ENCODE measurements around the gene PSG1.
"Not testable (repeated sequence)": the region's sequence is repeated elsewhere in the genome, so short reads cannot be mapped to it uniquely, and the experiment has no call there.

The PSG1 gene

DNA sequence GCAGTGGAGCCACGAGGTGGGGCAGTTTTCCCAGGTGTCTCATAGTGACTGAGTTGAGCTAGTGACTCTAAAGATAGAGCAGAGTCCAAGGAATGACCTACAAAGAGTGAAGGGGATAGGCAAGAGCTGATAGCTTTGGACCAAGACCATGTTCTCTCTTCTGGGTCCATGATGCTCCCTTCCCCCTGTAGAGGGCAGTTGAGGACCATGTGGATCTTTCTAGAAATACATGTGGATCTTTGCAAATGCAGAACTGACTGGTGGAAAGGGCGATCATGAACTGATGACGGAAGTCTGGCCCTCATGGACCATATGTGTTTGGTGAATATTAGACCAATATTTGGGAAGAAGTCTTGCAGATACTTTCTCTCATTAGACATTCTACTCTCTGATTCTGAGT is 6.9 kb downstream of the PSG1 start:
- no peak for TF ChIP-seq NFRKB (IDR thresholded peaks at IDR 0.05)
- no peak for TF ChIP-seq ELF4 (IDR thresholded peaks at IDR 0.05)
- no peak for TF ChIP-seq CTBP1 (IDR thresholded peaks at IDR 0.05; ENCODE audit: borderline replicate concordance)
- TF ChIP-seq FOXA1 (IDR thresholded peaks at IDR 0.05), result no peak
- no peak for TF ChIP-seq PKNOX1 (IDR thresholded peaks at IDR 0.05)
- TF ChIP-seq ARNT (IDR thresholded peaks at IDR 0.05), result no peak
- no peak for TF ChIP-seq SP1 (IDR thresholded peaks at IDR 0.05)
- TF ChIP-seq TARDBP (IDR thresholded peaks at IDR 0.05), result no peak
- no peak for TF ChIP-seq HDGF (IDR thresholded peaks at IDR 0.05; ENCODE audit: borderline replicate concordance)
- no peak for TF ChIP-seq SUZ12 (IDR thresholded peaks at IDR 0.05)
- no peak for TF ChIP-seq FOXM1 (IDR thresholded peaks at IDR 0.05; ENCODE audit: borderline replicate concordance)
- ChIA-PET CTCF (no interaction called here), POLR2A (no interaction called here)

GRCh38 chr19:42857544-42857867 is 22.0 kb downstream of the PSG1 start:
- ChIA-PET POLR2A (no interaction called here), CTCF (interaction anchor here (0.8 to 1.3 kb wide), 2 partner anchors 64 to 66 kb away, joined by 3 to 4 read pairs; no protein-coding TSS in a partner anchor)
- TF ChIP-seq NFRKB (IDR thresholded peaks at IDR 0.05) (no peak), FOXA1 (IDR thresholded peaks at IDR 0.05) (no peak), HDGF (IDR thresholded peaks at IDR 0.05; ENCODE audit: borderline replicate concordance) (no peak), SUZ12 (IDR thresholded peaks at IDR 0.05) (no peak), TARDBP (IDR thresholded peaks at IDR 0.05) (no peak), ARNT (IDR thresholded peaks at IDR 0.05) (no peak), ELF4 (IDR thresholded peaks at IDR 0.05) (no peak), SP1 (IDR thresholded peaks at IDR 0.05) (no peak), ZNF384 (IDR thresholded peaks at IDR 0.05) (no peak), FOXM1 (IDR thresholded peaks at IDR 0.05; ENCODE audit: borderline replicate concordance) (no peak), PKNOX1 (IDR thresholded peaks at IDR 0.05) (no peak), BHLHE40 (IDR thresholded peaks at IDR 0.05; ENCODE audit: borderline replicate concordance) (no peak), FOXK2 (IDR thresholded peaks at IDR 0.05) (no peak)
- no peak for DNase-seq (ENCODE audit: extremely low spot score)

More for the DNA sequence above, 6.9 kb downstream of the PSG1 start:
- DNase-seq (ENCODE audit: extremely low spot score), result no peak

DNA sequence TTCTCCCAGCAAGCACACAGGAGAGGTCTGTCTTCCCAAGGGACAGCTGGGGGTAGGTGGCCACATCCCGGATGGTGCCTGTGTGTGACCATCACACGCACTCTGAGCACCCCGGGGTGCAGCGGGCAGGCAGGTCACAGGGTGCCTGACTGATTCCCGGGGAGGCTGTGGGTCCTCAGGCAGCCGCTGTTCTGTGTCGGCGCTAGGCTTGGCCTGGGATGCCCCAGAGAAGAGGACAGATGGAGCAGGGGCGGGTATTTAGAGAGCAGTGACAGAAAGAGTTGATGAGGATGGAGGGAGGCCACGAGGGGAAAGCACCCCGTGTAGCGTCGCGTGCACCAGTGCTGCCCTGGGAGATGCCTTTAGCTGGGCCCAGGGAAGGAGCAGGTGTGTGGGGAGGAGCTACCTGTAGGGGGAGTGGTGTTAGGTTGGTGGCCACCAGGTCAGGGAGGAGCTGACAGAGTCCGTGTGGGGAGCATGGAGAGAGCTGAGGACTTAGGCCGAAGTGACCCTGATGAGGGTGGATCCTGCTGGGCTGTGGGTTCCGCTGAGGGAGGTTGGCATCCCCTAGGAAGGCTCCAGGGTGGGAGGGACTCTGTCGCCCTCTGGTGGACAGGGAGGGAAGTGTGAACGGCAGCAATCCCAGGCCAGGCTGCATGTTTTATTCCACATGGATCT is 22.5 kb downstream of the PSG1 start:
- DNase-seq (ENCODE audit: extremely low spot score); POLR2A ChIA-PET: not testable (repeated sequence)
- CTCF ChIA-PET, result interaction anchor here (0.8 to 1.3 kb wide), 2 partner anchors 63 to 66 kb away, joined by 3 to 4 read pairs; no protein-coding TSS in a partner anchor

DNA sequence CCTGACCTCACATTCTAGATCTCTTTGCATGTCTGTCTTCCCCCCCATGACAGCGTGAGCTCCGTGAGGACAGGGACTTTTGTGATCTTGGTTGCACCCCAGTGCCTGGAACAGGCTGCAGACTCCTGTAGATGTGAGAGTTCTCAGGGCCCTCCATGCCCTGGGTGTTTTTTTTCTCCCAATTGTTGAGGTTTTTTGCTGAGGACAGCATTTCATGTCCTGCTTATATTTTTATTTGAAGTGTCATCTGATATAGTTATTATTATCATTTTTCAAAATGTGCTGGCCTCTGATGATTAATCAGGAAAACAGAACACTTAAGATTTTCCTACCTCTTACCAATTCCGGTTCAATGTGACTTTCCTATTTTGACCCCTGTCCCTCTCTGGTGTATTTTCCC is 24.8 kb downstream of the PSG1 start:
- DNase-seq (ENCODE audit: extremely low spot score); POLR2A ChIA-PET; CTCF ChIA-PET: not testable (repeated sequence)

DNA sequence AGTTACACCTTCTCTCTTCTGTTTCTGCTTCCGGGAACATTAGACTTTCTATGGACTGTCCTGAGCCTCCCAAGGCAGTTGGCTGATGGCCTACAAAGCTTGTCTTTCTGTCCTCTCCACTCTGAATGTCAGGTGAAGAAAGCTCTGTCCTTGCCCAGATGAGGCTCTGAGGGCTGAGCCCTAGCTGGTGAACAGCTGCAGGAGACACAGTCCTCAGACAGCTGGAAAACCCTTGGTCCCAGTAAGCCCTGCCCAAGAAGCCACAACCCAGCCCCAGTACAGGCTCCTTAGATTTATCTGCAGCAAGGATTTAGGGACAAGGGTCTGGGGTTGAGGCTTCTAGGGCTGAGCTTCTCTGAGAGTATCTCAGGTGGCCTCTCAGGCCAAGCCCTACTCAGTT is 26.3 kb downstream of the PSG1 start:
- DNase-seq (ENCODE audit: extremely low spot score); POLR2A ChIA-PET; CTCF ChIA-PET: not testable (repeated sequence)

GRCh38 chr19:42852821-42853220 is 26.7 kb downstream of the PSG1 start:
- DNase-seq (ENCODE audit: extremely low spot score); POLR2A ChIA-PET; CTCF ChIA-PET: not testable (repeated sequence)

- POLR2A ChIA-PET; DNase-seq (ENCODE audit: extremely low spot score); CTCF ChIA-PET: not testable (repeated sequence)
Observed at GRCh38 chr19:42851718-42852280, 27.7 kb downstream of the PSG1 start.

DNA sequence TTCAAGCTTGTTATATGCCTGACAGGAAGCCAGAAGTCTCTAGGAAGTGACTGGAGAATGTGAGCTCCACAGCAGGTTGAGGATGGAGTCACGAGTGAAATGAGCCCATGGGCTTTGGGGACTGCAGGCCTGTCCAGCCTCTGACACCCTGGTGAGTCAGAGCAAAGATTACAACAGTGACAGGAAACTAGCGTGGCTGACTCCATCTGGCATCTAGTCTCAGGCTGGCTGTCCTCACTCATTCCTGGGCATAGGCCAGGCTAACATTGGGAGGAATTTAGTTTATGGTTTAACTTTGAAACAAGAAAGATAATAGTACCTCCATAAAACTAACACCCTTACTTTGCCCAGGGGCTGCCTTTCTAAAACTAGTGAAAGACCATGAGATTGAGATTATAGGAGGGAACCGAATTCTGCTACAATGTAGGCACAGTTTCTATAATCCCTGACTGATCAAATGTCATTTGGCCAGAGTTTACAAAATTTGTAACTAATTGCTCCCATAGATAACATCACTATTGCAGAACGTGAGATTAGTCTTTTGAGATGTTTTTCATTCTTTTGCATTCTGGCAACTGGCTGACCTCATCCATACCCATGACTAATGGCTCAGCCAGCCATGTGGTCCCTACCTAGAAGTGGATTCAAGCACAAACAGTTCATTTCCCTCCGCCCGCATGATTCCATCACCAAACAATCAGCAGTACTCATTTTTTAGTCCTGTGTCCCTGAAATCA is 28.4 kb downstream of the PSG1 start:
- ChIA-PET POLR2A (no interaction called here), CTCF (no interaction called here)
- TF ChIP-seq SP1 (IDR thresholded peaks at IDR 0.05), result no peak
- no peak for TF ChIP-seq NFRKB (IDR thresholded peaks at IDR 0.05)
- no peak for TF ChIP-seq FOXM1 (IDR thresholded peaks at IDR 0.05; ENCODE audit: borderline replicate concordance)
- no peak for TF ChIP-seq HDGF (IDR thresholded peaks at IDR 0.05; ENCODE audit: borderline replicate concordance)
- TF ChIP-seq LEF1 (IDR thresholded peaks at IDR 0.05; ENCODE audit: borderline replicate concordance), result no peak
- TF ChIP-seq PKNOX1 (IDR thresholded peaks at IDR 0.05), result no peak
- TF ChIP-seq CTBP1 (IDR thresholded peaks at IDR 0.05; ENCODE audit: borderline replicate concordance), result no peak
- no peak for TF ChIP-seq BHLHE40 (IDR thresholded peaks at IDR 0.05; ENCODE audit: borderline replicate concordance)

More for the DNA sequence above, 28.4 kb downstream of the PSG1 start:
- DNase-seq (ENCODE audit: extremely low spot score), result no peak
